HepG2 (cell line): ENCODE measurements around the gene MTHFD2L. TPM values are rescaled to one million over a fixed set of nuclear protein-coding genes. Genes with fewer than 3 reads are reported as not detected.

Experiments used
- ATAC-seq: fragments of 200-7000 bp; cut with Tn5 transposase; 3 replicates; pipeline ENCODE4 v1.9.1; 2020; ENCODE audit warnings: mild to moderate bottlenecking, moderate library complexity
- BruUV-seq: library from RNA; stranded (reverse); fragments of 400-500 nt; replicated peaks from 2 replicates; lab custom pipeline; 2021; lab: Mats Ljungman, UMichigan
- CTCF ChIA-PET: fragments of 300-600 bp; formaldehyde crosslinking; extraction: SDS; loops from one replicate; lab custom pipeline; 2021; ENCODE audit warnings: low total read pairs, inconsistent platforms, low intra/inter-chr PET ratio; lab: Yijun Ruan, JAX
- POLR2A ChIA-PET: fragments of 350-600 bp; sonication (Branson Sonifier 250); formaldehyde crosslinking; loops from one replicate; lab custom pipeline; 2020; ENCODE audit warnings: antibody characterized with exemption, inconsistent platforms; lab: Yijun Ruan, JAX
- DNase-seq: peaks from one replicate; pipeline ENCODE4 v3.0.0-alpha.2; 2015; ENCODE audit warnings: low spot score
- FAIRE-seq: peaks from 3 replicates; lab custom pipeline; 2011; peaks lifted over from hg19 to GRCh38; lab: Jason Lieb, UNC
- H2AFZ ChIP-seq: one replicate; pipeline ENCODE4 v1.6.1; 2011; ENCODE audit warnings: low read length, inconsistent platforms
- H3K27ac ChIP-seq: fragments of 300-600 bp; 3 replicates; pipeline ENCODE4 v1.8.0; 2011; ENCODE audit warnings: mixed run types, mild to moderate bottlenecking, mixed read lengths, low read length, inconsistent platforms; ENCODE audit not compliant: insufficient read depth; ENCODE audit errors: extremely low read length
- H3K27me3 ChIP-seq, 2 experiments: fragments of 200-600 bp in 1 of 2; 2 replicates in 1 of 2; 3 replicates in 1 of 2; pipeline versions ENCODE4 v1.6.0 to v1.8.0; 2011; ENCODE audit warnings: low read length in 2 of 2, mild to moderate bottlenecking in 2 of 2, moderate library complexity in 2 of 2, inconsistent platforms in 1 of 2; ENCODE audit not compliant: insufficient read depth in 2 of 2, control insufficient read depth in 1 of 2
- H3K36me3 ChIP-seq, 2 experiments: fragments of 200-600 bp in 1 of 2; replicated peaks in 1 of 2; 2 replicates in 1 of 2; 3 replicates in 1 of 2; pipeline versions ENCODE4 v1.5.1 to v1.8.0; 2011; ENCODE audit warnings: low read length in 2 of 2, inconsistent platforms in 1 of 2; ENCODE audit not compliant: insufficient read depth in 2 of 2, control insufficient read depth in 1 of 2
- H3K4me1 ChIP-seq: 2 replicates; pipeline ENCODE4 v1.5.1; 2012; ENCODE audit warnings: low read length, inconsistent platforms; ENCODE audit not compliant: insufficient read depth
- H3K4me2 ChIP-seq: 2 replicates; pipeline ENCODE4 v1.6.0; 2011; ENCODE audit warnings: low read depth, low read length, inconsistent platforms
- H3K4me3 ChIP-seq, 3 experiments: fragments of 200-600 bp in 1 of 3; sonication (generic), shearing (Covaris generic) in 1 of 3; replicated peaks in 1 of 3; 2 replicates each; pipeline ENCODE4 v1.5.1; 2011 to 2016; ENCODE audit warnings: low read length in 3 of 3, inconsistent platforms in 2 of 3, low read depth in 2 of 3, mild to moderate bottlenecking in 2 of 3, control low read depth in 1 of 3, mixed read lengths in 1 of 3; ENCODE audit not compliant: insufficient read depth in 1 of 3
- H3K79me2 ChIP-seq: one replicate; pipeline ENCODE4 v1.6.1; 2011; ENCODE audit warnings: low read length, inconsistent platforms; ENCODE audit not compliant: insufficient read depth
- H3K9ac ChIP-seq: 2 replicates; pipeline ENCODE4 v1.6.0; 2011; ENCODE audit warnings: mild to moderate bottlenecking, low read depth, low read length, inconsistent platforms; ENCODE audit not compliant: insufficient read depth
- H3K9me3 ChIP-seq: 2 replicates; pipeline ENCODE4 v1.5.1; 2012; ENCODE audit warnings: mild to moderate bottlenecking, low read length
- H4K20me1 ChIP-seq: 2 replicates; pipeline ENCODE4 v1.6.0; 2011; ENCODE audit warnings: inconsistent platforms, mild to moderate bottlenecking, low read length, moderate library complexity; ENCODE audit not compliant: insufficient read depth
- FOXO1 ChIP-seq: sonication (generic); formaldehyde crosslinking; IDR thresholded peaks from 2 replicates; pipeline ENCODE4 v1.4.0; 2020; ENCODE audit warnings: missing genetic modification reagents
- HDAC1 ChIP-seq: sonication (generic); formaldehyde crosslinking; IDR thresholded peaks from 2 replicates; pipeline ENCODE4 v1.5.1; 2020; ENCODE audit warnings: mild to moderate bottlenecking, missing genetic modification reagents
- MAFK ChIP-seq, 2 experiments: IDR thresholded peaks in 1 of 2; conservative IDR thresholded peaks in 1 of 2; 2 replicates each; pipeline ENCODE4 v1.6.1; 2011; ENCODE audit warnings: improper control_type of control experiment in 2 of 2, low read length in 2 of 2
- ZNF570 ChIP-seq: sonication (generic); formaldehyde crosslinking; IDR thresholded peaks from 2 replicates; pipeline ENCODE4 v1.4.0; 2020; ENCODE audit warnings: mild to moderate bottlenecking, missing genetic modification reagents, borderline replicate concordance
- ZSCAN22 ChIP-seq: sonication (generic); formaldehyde crosslinking; IDR thresholded peaks from 2 replicates; pipeline ENCODE4 v1.4.0; 2020; ENCODE audit warnings: mild to moderate bottlenecking, missing genetic modification reagents
- WGBS: methylation state at CpG from one replicate; pipeline ENCODE4 v1.1.6; 2017; ENCODE audit warnings: low lambda C conversion rate; 5-methylcytosine and 5-hydroxymethylcytosine counted together
- in situ Hi-C: cut with HindIII; loops from 2 replicates; pipeline ENCODE4 v1.10.0; 2017; ENCODE audit warnings: low pct_unique_long_range_greater_than_20kb; ENCODE audit not compliant: extremely low pct_ligation_motif_present
- intact Hi-C: fragments of 100-400 bp; cut with micrococcal nuclease; formaldehyde crosslinking; loops from one replicate; pipeline ENCODE4 v1.10.0; 2022; ENCODE audit not compliant: unreplicated experiment
- polyA plus RNA-seq, 8 experiments: library from polyadenylated mRNA; depleted of rRNA in 3 of 8; stranded (reverse) in 7 of 8; unstranded in 1 of 8; fragments of >200 nt; fragmentation: Illumina TruSeq in 4 of 8; extraction: Trizol in 4 of 8; gene quantifications; 2 replicates each; pipeline versions ENCODE4 v1.2.1 to v1.2.3, GENCODE V29; 2011 to 2016; ENCODE audit warnings: low read depth in 4 of 8, missing spikeins in 1 of 8, mixed read lengths in 1 of 8; ENCODE audit not compliant: insufficient read depth in 1 of 8
- total RNA-seq, 5 experiments: library from RNA; depleted of rRNA; stranded (reverse); fragments of >200 nt; fragmentation: Illumina TruSeq; extraction: Trizol; gene quantifications; 2 replicates each; pipeline ENCODE4 v1.2.3, GENCODE V29; 2016; ENCODE audit warnings: low read depth in 1 of 5
- TF ChIP-seq, protein P1 (sequence below): sonication (generic); formaldehyde crosslinking; IDR thresholded peaks from 2 replicates; pipeline ENCODE4 v1.4.0; 2020; ENCODE audit warnings: missing genetic modification reagents

The MTHFD2L gene
- total and polyA plus RNA-seq, 2 of the 13 experiments (the other 11 are each of a cell fraction or from before 2014, with no cell fraction given): 10.5 to 14.9 TPM

GRCh38 chr4:74297539-74297938 is 139.6 kb downstream of the MTHFD2L start (continued):
- TF ChIP-seq FOXO1 (CRISPR knock-in tag): no peak
- TF ChIP-seq ZSCAN22 (CRISPR knock-in tag): no peak
- no peak for TF ChIP-seq HDAC1 (CRISPR knock-in tag)
- no peak for TF ChIP-seq ZNF570 (CRISPR knock-in tag)

DNA sequence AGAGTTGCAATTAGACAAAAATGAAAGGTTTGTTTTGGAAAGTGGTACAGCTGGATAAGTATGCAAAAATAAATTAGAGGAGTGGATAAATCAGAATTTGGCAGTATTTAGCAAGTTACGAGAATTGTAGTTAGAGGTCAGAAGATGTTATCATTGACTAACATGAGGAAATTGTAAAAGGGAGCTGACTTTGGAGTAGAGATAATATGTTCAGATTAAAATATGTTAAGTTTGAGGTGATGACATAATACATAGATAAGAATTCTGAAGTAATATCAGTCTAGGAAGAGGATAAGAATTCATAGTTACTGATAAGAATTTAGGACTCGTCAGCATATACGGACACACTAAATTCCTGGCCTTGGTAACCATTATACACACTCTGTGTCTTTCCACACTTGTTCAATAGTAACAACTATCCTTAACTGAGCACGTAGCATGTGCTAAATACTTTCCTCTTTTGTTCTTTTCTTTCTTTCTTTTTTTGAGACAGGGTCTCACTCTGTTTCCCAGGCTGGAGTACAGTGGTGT is 146.2 kb downstream of the MTHFD2L start:
- no peaks in the 10 kb centered on the region for H3K4me1 ChIP-seq
- CTCF ChIA-PET: no interaction called here
- DNase-seq (no peak), ATAC-seq (no peak), FAIRE-seq (no peak)
- H3K79me2 ChIP-seq: no peaks in the 10 kb centered on the region
- no peaks in the 10 kb centered on the region for H3K36me3 ChIP-seq
- POLR2A ChIA-PET: no interaction called here
- in situ Hi-C loops (no loop called here), intact Hi-C loops (no loop called here)
- no TSS peak for BruUV-seq
- H3K4me3 ChIP-seq: no peak overlapping the region
- H3K27ac ChIP-seq: no peak overlapping the region
- TF ChIP-seq MAFK (conservative IDR thresholded peaks at IDR 0.05 in 1 of 2, IDR thresholded peaks at IDR 0.05 in 1 of 2; ENCODE audit: low read length in 2 of 2): peak in 1 of 2 experiments; percentile 24; a peak in 2 of 4 replicates
- TF ChIP-seq, protein P1, sequence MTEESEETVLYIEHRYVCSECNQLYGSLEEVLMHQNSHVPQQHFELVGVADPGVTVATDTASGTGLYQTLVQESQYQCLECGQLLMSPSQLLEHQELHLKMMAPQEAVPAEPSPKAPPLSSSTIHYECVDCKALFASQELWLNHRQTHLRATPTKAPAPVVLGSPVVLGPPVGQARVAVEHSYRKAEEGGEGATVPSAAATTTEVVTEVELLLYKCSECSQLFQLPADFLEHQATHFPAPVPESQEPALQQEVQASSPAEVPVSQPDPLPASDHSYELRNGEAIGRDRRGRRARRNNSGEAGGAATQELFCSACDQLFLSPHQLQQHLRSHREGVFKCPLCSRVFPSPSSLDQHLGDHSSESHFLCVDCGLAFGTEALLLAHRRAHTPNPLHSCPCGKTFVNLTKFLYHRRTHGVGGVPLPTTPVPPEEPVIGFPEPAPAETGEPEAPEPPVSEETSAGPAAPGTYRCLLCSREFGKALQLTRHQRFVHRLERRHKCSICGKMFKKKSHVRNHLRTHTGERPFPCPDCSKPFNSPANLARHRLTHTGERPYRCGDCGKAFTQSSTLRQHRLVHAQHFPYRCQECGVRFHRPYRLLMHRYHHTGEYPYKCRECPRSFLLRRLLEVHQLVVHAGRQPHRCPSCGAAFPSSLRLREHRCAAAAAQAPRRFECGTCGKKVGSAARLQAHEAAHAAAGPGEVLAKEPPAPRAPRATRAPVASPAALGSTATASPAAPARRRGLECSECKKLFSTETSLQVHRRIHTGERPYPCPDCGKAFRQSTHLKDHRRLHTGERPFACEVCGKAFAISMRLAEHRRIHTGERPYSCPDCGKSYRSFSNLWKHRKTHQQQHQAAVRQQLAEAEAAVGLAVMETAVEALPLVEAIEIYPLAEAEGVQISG (CRISPR knock-in tag): no peak
- no peak overlapping the region for H2AFZ ChIP-seq
- no peak overlapping the region for H3K9ac ChIP-seq
- WGBS: 72% methylated on average over 4 of the region's 4 CpGs
- peaks cover 0 to 4% of the 10 kb centered on the region in 2 experiments; a peak in 1 of 5 replicates for H3K27me3 ChIP-seq
- no peak overlapping the region for H3K4me2 ChIP-seq
- no peaks in the 10 kb centered on the region for H4K20me1 ChIP-seq
- no peaks in the 10 kb centered on the region for H3K9me3 ChIP-seq
